IMR-90 (cell line): ENCODE measurements around the gene EIF1. TPM values are rescaled to one million over a fixed set of nuclear protein-coding genes. Genes with fewer than 3 reads are reported as not detected.

Experiments used
- ATAC-seq: fragments of 200-7000 bp; cut with Tn5 transposase; 2 replicates; pipeline ENCODE4 v1.9.1; 2020; ENCODE audit warnings: low read depth, mild to moderate bottlenecking, moderate library complexity
- BruUV-seq: library from RNA; stranded (reverse); fragments of 400-500 nt; replicated peaks from 2 replicates; lab custom pipeline; 2021; lab: Mats Ljungman, UMichigan
- CTCF ChIA-PET: fragments of 300-600 bp; formaldehyde crosslinking; extraction: SDS; loops from one replicate; lab custom pipeline; 2021; ENCODE audit warnings: antibody characterized with exemption; lab: Yijun Ruan, JAX
- POLR2A ChIA-PET: fragments of 300-600 bp; sonication (Branson Sonifier 250); formaldehyde crosslinking; loops from one replicate; lab custom pipeline; 2022; ENCODE audit warnings: antibody characterized with exemption; ENCODE audit not compliant: unreplicated experiment; lab: Charles Lee
- DNase-seq: peaks from one replicate; pipeline ENCODE4 v3.0.0; 2013
- H2AFZ ChIP-seq: replicated peaks from 2 replicates; pipeline ENCODE3; 2013; ENCODE audit warnings: low read length, mild to moderate bottlenecking; ENCODE audit not compliant: poor library complexity
- H2AK5ac ChIP-seq: 2 replicates; pipeline ENCODE4 v1.6.1; 2013; ENCODE audit warnings: low read depth, low read length, inconsistent platforms
- H2AK9ac ChIP-seq: replicated peaks from 2 replicates; pipeline ENCODE3; 2013; ENCODE audit warnings: mild to moderate bottlenecking, low read depth, low read length, moderate library complexity; ENCODE audit not compliant: poor library complexity
- H2BK120ac ChIP-seq: 2 replicates; pipeline ENCODE4 v1.6.1; 2013; ENCODE audit warnings: low read depth, low read length, inconsistent platforms
- H2BK15ac ChIP-seq: 3 replicates; pipeline ENCODE4 v1.6.1; 2013; ENCODE audit warnings: low read depth, low read length, inconsistent platforms
- H2BK20ac ChIP-seq: 2 replicates; pipeline ENCODE4 v1.6.1; 2013; ENCODE audit warnings: low read depth, mild to moderate bottlenecking, inconsistent platforms, low read length, moderate library complexity
- H2BK5ac ChIP-seq: 2 replicates; pipeline ENCODE4 v1.6.1; 2013; ENCODE audit warnings: mild to moderate bottlenecking, low read depth, low read length, inconsistent platforms; ENCODE audit not compliant: poor library complexity, severe bottlenecking
- H3K14ac ChIP-seq: replicated peaks from 2 replicates; pipeline ENCODE4 v1.6.1; 2013; ENCODE audit warnings: low read depth, low read length, inconsistent platforms
- H3K18ac ChIP-seq: 2 replicates; pipeline ENCODE4 v1.6.1; 2013; ENCODE audit warnings: low read depth, low read length, control low read depth
- H3K23ac ChIP-seq: 2 replicates; pipeline ENCODE4 v1.6.1; 2013; ENCODE audit warnings: low read depth, low read length, inconsistent platforms
- H3K27ac ChIP-seq: 2 replicates; pipeline ENCODE4 v1.5.1; 2013; ENCODE audit warnings: mild to moderate bottlenecking, control low read depth, low read length; ENCODE audit not compliant: insufficient read depth
- H3K27me3 ChIP-seq: 2 replicates; pipeline ENCODE4 v1.6.1; 2013; ENCODE audit warnings: low read length; ENCODE audit not compliant: control insufficient read depth, insufficient read depth
- H3K36me3 ChIP-seq: 2 replicates; pipeline ENCODE4 v1.6.1; 2013; ENCODE audit warnings: low read length, mixed read lengths; ENCODE audit not compliant: control insufficient read depth, insufficient read depth
- H3K4ac ChIP-seq: 2 replicates; pipeline ENCODE4 v1.6.1; 2013; ENCODE audit warnings: low read depth, low read length, inconsistent platforms
- H3K4me1 ChIP-seq: 2 replicates; pipeline ENCODE4 v1.6.1; 2013; ENCODE audit warnings: low read length, mixed read lengths; ENCODE audit not compliant: control insufficient read depth, insufficient read depth
- H3K4me2 ChIP-seq: 2 replicates; pipeline ENCODE4 v1.6.1; 2013; ENCODE audit warnings: low read depth, mild to moderate bottlenecking, control low read depth, low read length, moderate library complexity
- H3K4me3 ChIP-seq: 2 replicates; pipeline ENCODE4 v1.5.1; 2013; ENCODE audit warnings: low read depth, mild to moderate bottlenecking, control low read depth, low read length, moderate library complexity; ENCODE audit not compliant: insufficient read depth
- H3K56ac ChIP-seq: 2 replicates; pipeline ENCODE4 v1.6.1; 2013; ENCODE audit warnings: low read length, inconsistent platforms; ENCODE audit not compliant: insufficient read depth; ENCODE audit errors: extremely low read depth
- H3K79me1 ChIP-seq, 2 experiments: 2 replicates each; pipeline ENCODE4 v1.6.1; 2013; ENCODE audit warnings: low read length in 2 of 2, inconsistent platforms in 1 of 2, low read depth in 1 of 2
- H3K9ac ChIP-seq: 2 replicates; pipeline ENCODE4 v1.6.1; 2013; ENCODE audit warnings: low read depth, low read length, control low read depth
- H3K9me1 ChIP-seq: 2 replicates; pipeline ENCODE4 v1.6.1; 2013; ENCODE audit warnings: low read length, inconsistent platforms; ENCODE audit not compliant: insufficient read depth
- H3K9me3 ChIP-seq: 2 replicates; pipeline ENCODE4 v1.6.1; 2013; ENCODE audit warnings: low read length; ENCODE audit not compliant: control insufficient read depth, insufficient read depth
- H4K20me1 ChIP-seq: 2 replicates; pipeline ENCODE4 v1.6.1; 2013; ENCODE audit warnings: low read length, inconsistent platforms; ENCODE audit not compliant: insufficient read depth
- H4K5ac ChIP-seq: 2 replicates; pipeline ENCODE4 v1.6.1; 2013; ENCODE audit warnings: mild to moderate bottlenecking, low read depth, low read length, control low read depth
- H4K8ac ChIP-seq, 2 experiments: 2 replicates each; pipeline ENCODE4 v1.6.1; 2013; ENCODE audit warnings: low read depth in 2 of 2, low read length in 2 of 2, control low read depth in 1 of 2, inconsistent platforms in 1 of 2
- H4K91ac ChIP-seq: 2 replicates; pipeline ENCODE4 v1.6.1; 2013; ENCODE audit warnings: low read depth, low read length, inconsistent platforms; ENCODE audit not compliant: insufficient read depth
- CEBPB ChIP-seq: IDR thresholded peaks from 2 replicates; pipeline ENCODE4 v1.6.1; 2012; ENCODE audit warnings: low read depth, low read length, improper control_type of control experiment
- CHD1 ChIP-seq: IDR thresholded peaks from 2 replicates; pipeline ENCODE4 v1.6.1; 2012; ENCODE audit warnings: low read depth, low read length, improper control_type of control experiment
- CTCF ChIP-seq: conservative IDR thresholded peaks from 2 replicates; pipeline ENCODE4 v1.5.1; 2012; ENCODE audit warnings: mild to moderate bottlenecking, low read depth, low read length, improper control_type of control experiment
- MAZ ChIP-seq: IDR thresholded peaks from 2 replicates; pipeline ENCODE4 v1.6.1; 2012; ENCODE audit warnings: low read depth, mild to moderate bottlenecking, low read length, improper control_type of control experiment, moderate library complexity, borderline replicate concordance
- MXI1 ChIP-seq: IDR thresholded peaks from 2 replicates; pipeline ENCODE4 v1.6.1; 2012; ENCODE audit warnings: low read depth, mild to moderate bottlenecking, low read length, moderate library complexity, borderline replicate concordance
- NFE2L2 ChIP-seq: fragments of 150-350 bp; IDR thresholded peaks from 2 replicates; pipeline ENCODE4 v1.6.1; 2016; ENCODE audit warnings: low read depth, mild to moderate bottlenecking, low read length
- POLR2A ChIP-seq: IDR thresholded peaks from 2 replicates; pipeline ENCODE4 v1.6.1; 2012; ENCODE audit warnings: mild to moderate bottlenecking, low read depth, low read length
- RAD21 ChIP-seq: IDR thresholded peaks from 2 replicates; pipeline ENCODE4 v1.6.1; 2012; ENCODE audit warnings: low read length, improper control_type of control experiment
- RCOR1 ChIP-seq: IDR thresholded peaks from 2 replicates; pipeline ENCODE4 v1.6.1; 2012; ENCODE audit warnings: mild to moderate bottlenecking, low read length, improper control_type of control experiment; ENCODE audit not compliant: insufficient replicate concordance
- RFX5 ChIP-seq: IDR thresholded peaks from 2 replicates; pipeline ENCODE4 v1.8.0; 2012; ENCODE audit warnings: low read depth, mild to moderate bottlenecking, low read length, moderate library complexity
- SMC3 ChIP-seq: fragments of 150-350 bp; IDR thresholded peaks from 2 replicates; pipeline ENCODE4 v1.6.1; 2016; ENCODE audit warnings: low read depth, mild to moderate bottlenecking, antibody characterized with exemption, low read length, moderate library complexity
- WGBS, 2 experiments: methylation state at CpG; one replicate each; pipeline versions ENCODE4 v1.1.5 to v1.1.7; 2013; ENCODE audit warnings: missing lambda C conversion rate in 2 of 2; ENCODE audit not compliant: insufficient read length in 1 of 2; ENCODE audit errors: extremely low coverage in 2 of 2; 5-methylcytosine and 5-hydroxymethylcytosine counted together
- dilution Hi-C: fragments of 300-500 bp; cut with HindIII; formaldehyde crosslinking; loops from one replicate; pipeline ENCODE4 v1.14.3; 2018; ENCODE audit warnings: low sequenced_read_pairs; ENCODE audit not compliant: unreplicated experiment
- in situ Hi-C: fragments of 300-500 bp; cut with MboI; formaldehyde crosslinking; loops from 3 replicates; pipeline ENCODE4 v1.14.3; 2019; ENCODE audit warnings: low sequenced_read_pairs, inconsistent platforms, mixed read lengths
- intact Hi-C: fragments of 100-400 bp; cut with micrococcal nuclease; formaldehyde crosslinking; loops from 2 replicates; pipeline ENCODE4 v1.10.0; 2022
- polyA plus RNA-seq, 3 experiments: library from polyadenylated mRNA; depleted of rRNA; stranded (reverse); fragments of >200 nt; gene quantifications; 2 replicates each; pipeline ENCODE4 v1.2.3, GENCODE V29; 2012; ENCODE audit warnings: low replicate concordance in 1 of 3
- total RNA-seq: library from RNA; depleted of rRNA; stranded (reverse); fragments of >200 nt; gene quantifications from 2 replicates; pipeline ENCODE4 v1.2.3, GENCODE V29; 2012
- TF ChIP-seq, protein P1 (sequence below): fragments of 150-350 bp; IDR thresholded peaks from 2 replicates; pipeline ENCODE4 v1.6.1; 2016; ENCODE audit warnings: low read depth, mild to moderate bottlenecking, low read length, moderate library complexity, borderline replicate concordance
- TF ChIP-seq, protein P2 (sequence below): fragments of 150-350 bp; IDR thresholded peaks from 2 replicates; pipeline ENCODE4 v1.6.1; 2017; ENCODE audit warnings: mild to moderate bottlenecking, antibody characterized with exemption, low read length, low read depth

Gene EIF1
- total and polyA plus RNA-seq, 2 of the 4 experiments (the other 2 are of a cell fraction): 89.4 to 381 TPM

DNA sequence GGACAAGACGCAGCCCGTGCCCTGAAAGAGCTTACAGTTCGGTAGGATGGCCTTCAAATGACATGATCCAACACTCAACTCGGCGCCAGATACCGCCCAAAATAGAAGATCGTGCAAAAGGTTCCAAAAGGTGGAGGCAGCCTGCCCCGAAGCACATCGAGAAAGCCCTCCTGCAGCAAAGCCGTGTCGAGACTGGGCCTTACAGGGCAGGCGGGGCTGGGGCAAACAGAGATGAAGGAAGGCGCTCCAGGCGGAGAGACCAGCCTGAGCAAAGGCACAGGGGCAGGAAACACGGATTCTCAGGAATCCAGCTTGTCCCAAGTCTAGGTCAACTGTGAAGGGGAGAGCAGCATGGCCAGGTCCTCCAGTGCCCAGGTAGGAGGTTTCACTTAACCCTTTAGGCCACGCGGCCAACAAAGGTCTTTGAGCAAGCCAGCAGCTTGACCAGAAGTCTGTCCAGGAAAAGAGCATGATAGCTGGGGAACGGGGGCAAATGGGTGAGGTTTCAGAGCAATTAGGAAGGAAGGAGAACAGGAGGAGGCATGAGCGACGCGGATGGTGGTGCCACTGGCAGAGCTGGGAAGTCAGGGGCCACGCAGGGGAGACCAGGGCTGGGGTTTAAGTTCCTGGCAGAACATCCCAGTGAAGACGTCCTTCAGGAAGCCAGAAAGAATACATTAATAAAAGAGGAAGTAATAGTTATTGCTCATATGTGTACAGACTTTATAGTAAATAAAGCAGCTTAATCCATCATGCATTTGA is 21.2 kb upstream of the EIF1 start (continued):
- TF ChIP-seq RCOR1: no peak

DNA sequence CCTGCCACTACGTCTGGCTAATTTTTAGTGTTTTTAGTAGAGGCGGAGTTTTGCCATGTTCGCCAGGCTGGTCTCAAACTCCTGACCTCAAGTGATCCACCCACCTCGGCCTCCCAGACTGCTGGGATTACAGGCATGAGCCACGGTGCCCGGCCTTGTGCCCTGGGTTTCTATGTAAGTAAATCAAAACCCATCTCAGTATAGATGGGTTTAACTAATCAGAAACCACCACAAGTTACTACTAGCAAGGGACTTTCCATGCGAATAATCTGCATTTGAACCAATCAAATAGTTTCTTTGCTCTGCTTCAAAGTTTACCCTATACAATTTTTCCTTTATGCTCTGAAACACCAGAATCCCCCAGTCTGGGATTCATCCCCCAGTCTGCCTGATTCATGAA is 16.5 kb upstream of the EIF1 start:
- ATAC-seq (no peak), DNase-seq (no peak)
- H3K4me3 ChIP-seq: no peak overlapping the region
- no TSS peak for BruUV-seq
- no peaks in the 10 kb centered on the region for H3K9me3 ChIP-seq
- intact Hi-C loops: no loop called here
- dilution Hi-C loops: no loop called here
- H2AFZ ChIP-seq: no peak overlapping the region
- no peak overlapping the region for H2BK15ac ChIP-seq
- WGBS, 2 experiments: 100% methylated on average over 1 of the region's 7 CpGs; no CpG with 5 or more reads in 1 of the 2 experiments
- no peak overlapping the region for H3K18ac ChIP-seq
- no peak overlapping the region for H3K14ac ChIP-seq
- peaks cover 5% of the 10 kb centered on the region for H3K27me3 ChIP-seq
- no peak overlapping the region for H3K4ac ChIP-seq
- no peak overlapping the region for H4K8ac ChIP-seq
- CTCF ChIA-PET: no interaction called here
- no peaks in the 10 kb centered on the region for H3K4me1 ChIP-seq
- H4K91ac ChIP-seq: no peak overlapping the region
- no peak overlapping the region for H3K9ac ChIP-seq
- H4K20me1 ChIP-seq: no peaks in the 10 kb centered on the region
- in situ Hi-C loops: loop anchor here (25.0 kb wide), 1 partner anchor 1310 kb away; the partner anchor contains the start of gene GJD3
- no peak overlapping the region for H3K4me2 ChIP-seq
- H3K23ac ChIP-seq: no peak overlapping the region
- no peak overlapping the region for H2AK9ac ChIP-seq
- no peak overlapping the region for H4K5ac ChIP-seq
- H2BK5ac ChIP-seq: no peak overlapping the region
- no peak overlapping the region for H2AK5ac ChIP-seq
- POLR2A ChIA-PET: no interaction called here
- H3K36me3 ChIP-seq: no peaks in the 10 kb centered on the region
- H3K56ac ChIP-seq: no peak overlapping the region
- no peak overlapping the region for H2BK20ac ChIP-seq
- H3K79me1 ChIP-seq: no peaks in the 10 kb centered on the region
- H3K27ac ChIP-seq: no peak overlapping the region
- H3K9me1 ChIP-seq: no peaks in the 10 kb centered on the region
- no peak overlapping the region for H2BK120ac ChIP-seq
- TF ChIP-seq RAD21 (no peak), RCOR1 (no peak), NFE2L2 (no peak), MXI1 (no peak), SMC3 (no peak), POLR2A (no peak), CHD1 (no peak), MAZ (no peak), CEBPB (no peak), RFX5 (no peak), CTCF (no peak)
- TF ChIP-seq, protein P1, sequence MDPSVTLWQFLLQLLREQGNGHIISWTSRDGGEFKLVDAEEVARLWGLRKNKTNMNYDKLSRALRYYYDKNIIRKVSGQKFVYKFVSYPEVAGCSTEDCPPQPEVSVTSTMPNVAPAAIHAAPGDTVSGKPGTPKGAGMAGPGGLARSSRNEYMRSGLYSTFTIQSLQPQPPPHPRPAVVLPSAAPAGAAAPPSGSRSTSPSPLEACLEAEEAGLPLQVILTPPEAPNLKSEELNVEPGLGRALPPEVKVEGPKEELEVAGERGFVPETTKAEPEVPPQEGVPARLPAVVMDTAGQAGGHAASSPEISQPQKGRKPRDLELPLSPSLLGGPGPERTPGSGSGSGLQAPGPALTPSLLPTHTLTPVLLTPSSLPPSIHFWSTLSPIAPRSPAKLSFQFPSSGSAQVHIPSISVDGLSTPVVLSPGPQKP: no peak
- TF ChIP-seq, protein P2, sequence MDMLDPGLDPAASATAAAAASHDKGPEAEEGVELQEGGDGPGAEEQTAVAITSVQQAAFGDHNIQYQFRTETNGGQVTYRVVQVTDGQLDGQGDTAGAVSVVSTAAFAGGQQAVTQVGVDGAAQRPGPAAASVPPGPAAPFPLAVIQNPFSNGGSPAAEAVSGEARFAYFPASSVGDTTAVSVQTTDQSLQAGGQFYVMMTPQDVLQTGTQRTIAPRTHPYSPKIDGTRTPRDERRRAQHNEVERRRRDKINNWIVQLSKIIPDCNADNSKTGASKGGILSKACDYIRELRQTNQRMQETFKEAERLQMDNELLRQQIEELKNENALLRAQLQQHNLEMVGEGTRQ: no peak
